AG09319 (cell line): ENCODE measurements around the gene CAB39.

Experiments used
- DNase-seq: peaks from one replicate; pipeline ENCODE4 v3.0.0-alpha.2; 2010; ENCODE audit warnings: low read depth; ENCODE audit errors: extremely low read depth
- TF ChIP-seq, protein P1 (sequence below): IDR thresholded peaks from 2 replicates; pipeline ENCODE4 v1.5.1; 2011; ENCODE audit warnings: low read depth, mild to moderate bottlenecking, inconsistent platforms, low read length, moderate library complexity

CAB39 gene

DNA sequence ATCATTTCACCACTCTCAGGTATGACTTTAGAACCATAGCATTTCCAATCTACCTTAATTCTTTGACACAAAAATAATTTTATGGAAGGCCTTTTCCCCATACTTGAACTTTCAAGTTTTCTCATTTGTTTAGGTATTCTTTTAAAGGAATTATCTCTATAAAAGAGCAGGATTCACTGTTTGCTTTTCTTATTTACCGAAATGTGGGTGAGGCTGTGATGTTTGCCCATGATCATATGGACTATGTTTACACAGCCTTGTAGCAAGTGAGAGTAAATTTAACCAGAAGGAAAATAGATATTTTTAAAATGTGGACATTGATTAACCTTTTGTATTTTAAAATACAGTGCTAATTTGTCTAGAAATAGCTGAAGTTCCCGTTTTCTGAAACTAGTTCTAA, 26.3 kb downstream of the CAB39 start:
- TF ChIP-seq, protein P1, sequence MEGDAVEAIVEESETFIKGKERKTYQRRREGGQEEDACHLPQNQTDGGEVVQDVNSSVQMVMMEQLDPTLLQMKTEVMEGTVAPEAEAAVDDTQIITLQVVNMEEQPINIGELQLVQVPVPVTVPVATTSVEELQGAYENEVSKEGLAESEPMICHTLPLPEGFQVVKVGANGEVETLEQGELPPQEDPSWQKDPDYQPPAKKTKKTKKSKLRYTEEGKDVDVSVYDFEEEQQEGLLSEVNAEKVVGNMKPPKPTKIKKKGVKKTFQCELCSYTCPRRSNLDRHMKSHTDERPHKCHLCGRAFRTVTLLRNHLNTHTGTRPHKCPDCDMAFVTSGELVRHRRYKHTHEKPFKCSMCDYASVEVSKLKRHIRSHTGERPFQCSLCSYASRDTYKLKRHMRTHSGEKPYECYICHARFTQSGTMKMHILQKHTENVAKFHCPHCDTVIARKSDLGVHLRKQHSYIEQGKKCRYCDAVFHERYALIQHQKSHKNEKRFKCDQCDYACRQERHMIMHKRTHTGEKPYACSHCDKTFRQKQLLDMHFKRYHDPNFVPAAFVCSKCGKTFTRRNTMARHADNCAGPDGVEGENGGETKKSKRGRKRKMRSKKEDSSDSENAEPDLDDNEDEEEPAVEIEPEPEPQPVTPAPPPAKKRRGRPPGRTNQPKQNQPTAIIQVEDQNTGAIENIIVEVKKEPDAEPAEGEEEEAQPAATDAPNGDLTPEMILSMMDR: no peak
- no peak for DNase-seq

DNA sequence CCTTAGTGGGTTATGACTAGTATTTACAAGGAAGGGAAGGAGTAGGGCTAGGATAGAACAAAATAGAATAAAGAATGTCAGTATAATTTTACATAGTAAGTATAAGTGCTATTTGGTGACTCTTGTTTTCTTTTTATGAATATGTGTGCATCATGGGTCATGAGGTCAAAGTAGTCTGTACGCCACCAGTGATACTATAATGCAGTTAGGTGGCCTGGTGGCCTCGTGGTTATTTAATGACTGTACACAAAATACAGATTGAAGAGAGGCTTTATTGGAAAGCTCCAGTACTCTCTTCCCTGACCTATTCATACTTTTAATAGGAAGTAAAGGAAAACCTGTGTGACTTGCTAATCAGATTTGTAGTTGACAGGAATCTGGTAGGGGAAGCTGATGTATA, 27.3 kb downstream of the CAB39 start:
- TF ChIP-seq, protein P1: no peak
- DNase-seq: no peak

DNA sequence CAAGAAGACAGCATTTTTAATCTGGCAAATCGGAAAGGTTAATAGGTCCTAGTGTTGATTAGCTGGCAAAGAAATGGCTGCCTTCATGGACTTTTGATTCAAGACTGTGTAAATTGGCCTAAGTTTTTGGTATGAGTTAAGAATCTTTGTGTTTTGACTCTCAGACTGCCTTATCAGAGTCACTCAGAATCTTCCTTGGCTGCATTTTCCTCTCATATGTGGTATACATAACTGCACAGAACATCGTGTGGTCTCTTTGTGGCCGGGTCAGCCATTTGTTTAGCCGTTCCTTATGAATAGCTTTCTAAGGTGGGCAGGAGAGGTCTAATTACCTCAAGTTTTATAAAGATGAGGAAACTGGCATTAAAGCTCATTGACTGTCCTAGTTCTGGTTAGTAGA, 30.1 kb downstream of the CAB39 start:
- TF ChIP-seq, protein P1: no peak
- no peak for DNase-seq

DNA sequence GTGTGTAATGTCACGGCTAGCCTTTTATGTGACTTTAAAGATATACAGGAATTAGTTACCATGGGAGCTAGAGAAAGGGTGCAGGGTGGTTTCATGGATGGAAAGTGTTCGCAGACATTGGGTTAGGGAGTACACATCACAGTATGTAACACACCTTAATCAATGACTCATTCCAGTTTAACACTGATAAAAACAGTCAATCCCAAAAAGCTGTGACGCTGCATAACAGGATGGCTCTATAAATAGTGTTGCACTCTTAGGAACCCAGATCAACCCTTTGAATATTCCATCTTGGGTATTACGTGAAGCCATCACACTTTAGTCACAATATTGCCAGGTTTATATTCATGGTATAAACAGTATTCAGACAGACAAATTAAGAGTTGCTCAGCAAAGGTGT, 33.6 kb downstream of the CAB39 start:
- DNase-seq: no peak
- TF ChIP-seq, protein P1: no peak

DNA sequence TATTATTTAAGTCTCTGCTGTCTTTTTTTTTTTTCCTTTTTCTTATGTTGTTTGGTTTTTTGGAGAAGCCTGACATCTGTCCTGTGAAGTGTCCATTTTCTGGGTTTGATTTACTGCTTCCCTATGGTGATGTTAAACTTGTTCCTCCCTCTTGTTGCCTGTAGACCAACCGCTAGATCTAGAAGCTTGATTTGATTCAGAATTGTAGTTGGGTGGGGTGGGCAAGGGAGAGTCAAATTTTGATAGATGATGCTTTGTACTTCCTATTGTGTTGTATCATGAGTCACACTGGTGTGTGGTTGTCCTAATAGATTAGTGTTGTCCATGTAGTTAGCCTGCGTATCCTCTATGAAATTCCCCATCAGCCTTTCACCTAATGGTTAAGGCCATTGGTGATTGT, 35.4 kb downstream of the CAB39 start:
- TF ChIP-seq, protein P1: no peak

DNA sequence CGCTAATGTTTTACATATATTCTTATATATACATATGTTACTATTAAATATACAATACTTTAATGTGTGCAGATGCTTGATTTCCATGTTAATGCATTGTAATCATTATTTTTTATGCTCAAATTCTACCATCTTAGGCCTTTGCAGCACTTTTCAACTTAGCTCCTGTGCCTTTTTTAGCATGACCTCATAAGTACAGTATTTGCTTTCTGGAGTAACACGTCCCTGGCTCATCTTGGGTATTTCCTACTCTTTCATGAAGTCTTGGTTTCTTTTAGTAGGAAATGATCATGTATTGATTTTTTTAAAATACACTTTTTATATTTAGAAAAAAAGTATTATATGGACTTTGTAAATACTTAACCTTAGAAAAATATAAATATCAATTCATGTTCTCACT, 36.5 kb downstream of the CAB39 start:
- DNase-seq: no peak
- TF ChIP-seq, protein P1: no peak

More for the DNA sequence above, 35.4 kb downstream of the CAB39 start:
- DNase-seq: no peak

DNA sequence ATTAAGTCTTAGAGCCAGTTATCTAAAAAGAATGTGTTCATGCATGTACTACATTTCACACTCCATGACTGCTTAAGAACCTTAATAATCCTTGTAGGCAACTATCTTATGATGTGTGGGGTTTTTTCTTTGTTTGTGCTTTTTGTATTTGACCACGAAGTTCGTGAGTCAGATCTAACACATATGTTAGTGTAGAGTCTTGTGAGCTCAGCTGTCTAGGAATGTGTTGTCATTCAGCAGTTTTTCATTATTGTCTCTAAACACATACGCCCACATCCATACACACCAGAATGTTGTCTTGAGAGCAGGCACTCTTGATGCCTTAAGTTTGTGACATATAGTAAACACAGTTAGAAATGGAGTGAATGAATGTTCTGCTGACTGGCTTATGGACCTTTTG, 38.4 kb downstream of the CAB39 start:
- no peak for DNase-seq
- TF ChIP-seq, protein P1: no peak
